Activated naive CD8-positive, alpha-beta T cell treated with anti-CD3 and anti-CD28 coated beads for 36 hours (primary cell): Measurements from ENCODE around the gene RIOK2. TPM values are rescaled to one million over a fixed set of nuclear protein-coding genes. Genes with fewer than 3 reads are reported as not detected.

ENCODE experiments used
- DNase-seq: peaks from one replicate; pipeline ENCODE4 v3.0.0; 2021
- H3K27ac Mint-ChIP-seq: one replicate; pipeline ENCODE4 v1.8.0; 2022; ENCODE audit warnings: mild to moderate bottlenecking, moderate library complexity, mixed read lengths
- H3K27me3 Mint-ChIP-seq: one replicate; pipeline ENCODE4 v1.8.0; 2022; ENCODE audit warnings: mild to moderate bottlenecking, mixed read lengths
- H3K36me3 Mint-ChIP-seq: one replicate; pipeline ENCODE4 v1.8.0; 2021; ENCODE audit warnings: mild to moderate bottlenecking, mixed read lengths
- H3K4me1 Mint-ChIP-seq: one replicate; pipeline ENCODE4 v1.8.0; 2021; ENCODE audit warnings: mixed read lengths
- H3K4me3 Mint-ChIP-seq: one replicate; pipeline ENCODE4 v1.8.0; 2022; ENCODE audit warnings: mild to moderate bottlenecking, moderate library complexity, mixed read lengths
- H3K9me3 Mint-ChIP-seq: one replicate; pipeline ENCODE4 v1.8.0; 2022; ENCODE audit warnings: mixed read lengths
- total RNA-seq, 2 experiments: library from RNA; stranded (reverse); gene quantifications; one replicate each; pipeline ENCODE4 v1.2.3, GENCODE V29; 2021

The RIOK2 gene
- 10 to 100 TPM; 47.6 to 50.1 TPM for total RNA-seq

DNA sequence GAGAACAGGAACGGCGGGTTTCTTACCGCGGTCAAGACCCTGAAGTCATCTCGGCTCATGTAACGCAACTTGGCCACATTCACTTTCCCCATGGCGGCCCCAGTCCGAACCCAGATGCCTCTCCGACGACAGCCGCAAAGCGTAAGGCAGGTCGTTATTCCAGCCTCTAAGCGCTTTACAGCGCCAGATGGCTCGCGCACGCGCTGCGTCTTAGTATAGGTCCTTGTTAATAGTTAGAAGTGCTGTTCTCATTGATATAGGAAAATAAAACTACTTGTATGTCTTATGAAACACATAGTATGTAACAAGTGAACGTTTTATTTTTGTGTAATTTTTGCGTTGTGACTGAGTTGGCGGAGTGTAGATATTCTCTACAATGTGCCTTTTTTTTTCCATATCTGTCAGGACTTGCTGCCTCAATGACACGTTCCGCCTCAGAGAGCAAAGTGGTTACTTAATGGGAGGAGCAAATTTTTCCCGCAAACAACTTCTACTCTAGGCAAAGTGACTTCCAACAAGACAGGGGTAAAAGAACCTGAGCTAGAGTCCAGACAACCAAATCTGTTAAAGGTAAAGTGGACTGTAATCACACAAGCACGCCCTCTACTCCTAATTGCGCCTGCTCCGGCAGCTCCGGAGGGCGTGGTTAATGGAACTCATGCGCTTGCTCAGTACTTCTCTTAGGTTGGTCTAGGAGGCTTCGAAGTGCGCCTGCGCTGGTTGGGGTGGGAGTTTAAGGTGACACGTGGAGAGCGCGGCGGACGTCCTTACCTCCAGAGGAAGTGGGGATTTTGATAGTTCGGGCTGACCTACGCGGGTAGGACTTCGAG lies at the start of gene RIOK2:
RIOK2 (minus strand) TSS at position 148 of the 830 bp plus-strand sequence; CDS start at position 92, 56 bp downstream.
- H3K27me3 Mint-ChIP-seq = no peaks in the 10 kb centered on the region
- peaks cover 33% of the 10 kb centered on the region for H3K36me3 Mint-ChIP-seq
- peaks cover 5% of the 10 kb centered on the region for H3K9me3 Mint-ChIP-seq
- peaks cover 37% of the 10 kb centered on the region for H3K4me1 Mint-ChIP-seq
- peak within 1 kb of the TSS; percentile 95 for H3K4me3 Mint-ChIP-seq
- peak; percentile 92 for DNase-seq
- peak within 1 kb of the TSS; percentile 95 for H3K27ac Mint-ChIP-seq

GRCh38 chr5:97231025-97231636 lies 48.1 kb upstream of the RIOK2 start:
- Mint-ChIP-seq H3K27ac (no peak overlapping the region), H3K27me3 (peaks cover 4% of the 10 kb centered on the region), H3K4me1 (peaks cover 2% of the 10 kb centered on the region), H3K9me3 (peaks cover 9% of the 10 kb centered on the region), H3K4me3 (no peak overlapping the region), H3K36me3 (peaks cover 3% of the 10 kb centered on the region)
- peak; percentile 1 for DNase-seq

- Mint-ChIP-seq H3K4me1 (peaks cover 2% of the 10 kb centered on the region), H3K9me3 (peaks cover 4% of the 10 kb centered on the region), H3K27ac (no peak overlapping the region), H3K4me3 (no peak overlapping the region), H3K36me3 (peaks cover 3% of the 10 kb centered on the region), H3K27me3 (peaks cover 4% of the 10 kb centered on the region)
- DNase-seq = no peak
Measured at GRCh38 chr5:97229688-97230285, 46.7 kb upstream of the RIOK2 start.

DNA sequence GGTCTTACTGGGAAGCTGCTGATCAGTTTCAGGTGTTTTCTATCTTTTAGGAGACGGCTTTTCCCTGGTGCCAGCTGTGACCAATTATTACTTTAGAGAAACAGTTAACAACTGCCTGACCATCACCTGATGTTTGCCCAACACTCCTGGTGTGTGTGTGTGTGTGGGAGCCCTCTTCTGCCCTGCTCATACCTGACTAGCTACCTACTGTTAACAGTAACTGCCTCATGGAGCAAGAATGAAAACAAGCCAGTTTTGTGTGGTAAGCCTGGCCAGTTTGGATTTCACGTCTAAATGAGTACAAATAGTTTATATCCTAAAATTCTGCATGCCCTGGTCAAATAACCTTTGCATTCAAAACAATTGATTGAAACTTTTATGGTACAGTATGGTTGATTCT lies 46.1 kb upstream of the RIOK2 start:
- H3K27ac Mint-ChIP-seq = no peak overlapping the region
- peaks cover under 1% of the 10 kb centered on the region for H3K36me3 Mint-ChIP-seq
- H3K27me3 Mint-ChIP-seq = peaks cover 4% of the 10 kb centered on the region
- H3K9me3 Mint-ChIP-seq = peaks cover under 1% of the 10 kb centered on the region
- peaks cover 2% of the 10 kb centered on the region for H3K4me1 Mint-ChIP-seq
- no peak overlapping the region for H3K4me3 Mint-ChIP-seq
- no peak for DNase-seq

GRCh38 chr5:97225222-97225621 lies 42.2 kb upstream of the RIOK2 start:
- no peak for DNase-seq
- H3K27ac Mint-ChIP-seq = no peak overlapping the region
- H3K9me3 Mint-ChIP-seq = no peaks in the 10 kb centered on the region
- no peaks in the 10 kb centered on the region for H3K4me1 Mint-ChIP-seq
- no peaks in the 10 kb centered on the region for H3K27me3 Mint-ChIP-seq
- H3K4me3 Mint-ChIP-seq = no peak overlapping the region
- H3K36me3 Mint-ChIP-seq = no peaks in the 10 kb centered on the region

DNA sequence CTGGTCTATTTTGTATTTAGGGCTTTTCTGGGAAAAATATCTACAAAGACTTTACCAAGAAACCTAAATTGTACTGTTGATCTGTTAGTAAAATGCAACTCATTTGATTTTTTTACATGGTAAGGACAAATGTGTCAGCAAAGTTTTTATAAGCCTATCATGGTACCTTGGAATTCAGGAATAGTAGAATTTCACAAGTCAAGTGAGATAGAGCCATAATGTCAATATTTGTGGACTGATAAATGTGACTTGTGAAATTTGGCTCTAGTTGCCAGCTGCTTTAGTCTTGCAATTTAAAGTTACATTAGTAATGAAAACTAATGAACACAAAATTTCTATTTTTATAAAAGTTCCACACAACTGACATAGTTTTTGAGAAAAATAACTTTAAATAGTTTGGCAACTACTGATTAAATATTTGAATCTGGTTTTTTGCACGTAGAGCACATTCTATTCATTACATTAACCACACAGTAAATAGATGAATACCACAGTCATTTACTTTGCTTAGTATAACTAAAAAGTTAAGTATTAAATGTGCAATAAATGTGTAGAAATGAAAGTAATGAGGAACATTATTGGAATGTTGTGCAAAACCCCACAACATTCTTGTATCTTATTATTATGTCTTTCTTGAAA lies 41.2 kb upstream of the RIOK2 start:
- no peak overlapping the region for H3K27ac Mint-ChIP-seq
- no peaks in the 10 kb centered on the region for H3K9me3 Mint-ChIP-seq
- H3K4me1 Mint-ChIP-seq = no peaks in the 10 kb centered on the region
- no peak for DNase-seq
- H3K4me3 Mint-ChIP-seq = no peak overlapping the region
- H3K36me3 Mint-ChIP-seq = no peaks in the 10 kb centered on the region
- H3K27me3 Mint-ChIP-seq = no peaks in the 10 kb centered on the region

- no peaks in the 10 kb centered on the region for H3K27me3 Mint-ChIP-seq
- H3K36me3 Mint-ChIP-seq = no peaks in the 10 kb centered on the region
- no peak overlapping the region for H3K27ac Mint-ChIP-seq
- no peaks in the 10 kb centered on the region for H3K4me1 Mint-ChIP-seq
- no peak overlapping the region for H3K4me3 Mint-ChIP-seq
- no peak for DNase-seq
- no peaks in the 10 kb centered on the region for H3K9me3 Mint-ChIP-seq
Measured at GRCh38 chr5:97223596-97223995, 40.5 kb upstream of the RIOK2 start.

DNA sequence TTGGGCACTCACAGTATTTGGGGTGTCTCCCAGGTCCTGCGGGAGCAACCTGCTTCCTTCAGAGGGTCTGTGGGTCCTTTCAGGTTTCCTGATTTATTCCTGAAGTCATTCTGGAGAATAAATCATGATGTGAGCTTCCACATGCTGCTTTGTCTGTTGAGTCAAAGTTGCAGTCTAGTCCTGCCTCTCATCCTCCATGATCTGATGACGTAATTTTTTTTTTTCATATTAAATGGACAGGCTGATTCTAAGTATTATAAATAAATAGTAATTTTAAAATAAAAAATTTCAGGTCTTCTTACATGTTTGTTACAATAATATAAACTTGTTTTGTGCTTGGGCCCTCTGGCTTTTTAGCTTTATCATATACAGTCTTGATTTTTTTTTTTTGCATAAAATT lies 26.3 kb upstream of the RIOK2 start:
- Mint-ChIP-seq H3K4me3 (no peak overlapping the region), H3K27me3 (peaks cover 9% of the 10 kb centered on the region), H3K36me3 (peaks cover 8% of the 10 kb centered on the region), H3K27ac (no peak overlapping the region), H3K4me1 (no peaks in the 10 kb centered on the region), H3K9me3 (peaks cover 10% of the 10 kb centered on the region)
- no peak for DNase-seq

DNA sequence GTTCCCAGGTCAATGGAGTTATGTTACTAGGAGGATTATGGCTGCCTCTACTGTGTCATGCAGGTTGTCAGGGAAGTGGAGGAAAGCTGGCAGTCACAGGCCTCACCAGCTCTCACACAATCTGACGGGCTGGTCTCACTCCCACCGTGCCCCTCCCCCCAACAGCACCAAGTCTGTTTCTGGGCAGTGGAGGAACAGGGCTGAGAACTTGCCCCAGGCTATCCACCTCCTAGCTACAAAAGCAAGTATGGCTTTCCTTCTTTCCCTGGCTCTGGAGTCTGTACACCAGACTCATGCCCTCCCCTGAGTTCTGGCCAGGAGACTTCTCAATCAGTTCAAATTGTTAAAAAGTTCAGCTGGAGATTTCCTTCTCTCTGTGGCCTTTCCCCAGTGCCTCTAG lies 25.7 kb upstream of the RIOK2 start:
- H3K4me1 Mint-ChIP-seq = no peaks in the 10 kb centered on the region
- no peak for DNase-seq
- peaks cover 6% of the 10 kb centered on the region for H3K9me3 Mint-ChIP-seq
- no peak overlapping the region for H3K27ac Mint-ChIP-seq
- no peak overlapping the region for H3K4me3 Mint-ChIP-seq
- H3K36me3 Mint-ChIP-seq = peaks cover 6% of the 10 kb centered on the region
- H3K27me3 Mint-ChIP-seq = peaks cover 9% of the 10 kb centered on the region

DNA sequence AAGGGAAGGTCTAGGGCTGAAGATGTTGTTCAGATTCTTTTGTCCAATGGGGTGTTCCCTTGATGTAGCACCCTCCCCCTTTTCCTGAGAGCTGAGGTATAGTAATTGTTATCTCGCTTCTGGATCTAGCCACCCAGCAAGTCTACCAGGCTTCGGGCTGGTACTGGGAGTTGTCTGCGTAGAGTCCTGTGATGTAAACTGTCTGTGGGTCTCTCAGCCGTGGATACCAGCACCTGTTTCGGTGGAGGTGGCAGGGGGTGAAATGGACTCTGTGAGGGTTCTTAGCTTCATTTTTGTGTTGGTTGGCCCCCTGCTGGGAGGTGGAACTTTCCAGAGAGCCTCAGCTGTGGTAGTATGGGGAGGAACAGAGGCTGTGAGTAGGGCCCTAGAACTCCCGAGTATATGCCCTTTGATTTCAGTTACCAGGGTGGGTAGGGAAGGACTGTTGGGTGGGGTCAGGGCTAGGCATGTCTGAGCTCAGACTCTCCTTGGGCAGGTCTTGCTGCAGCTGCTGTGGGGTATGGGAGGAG lies 25.2 kb upstream of the RIOK2 start:
- Mint-ChIP-seq H3K36me3 (peaks cover 6% of the 10 kb centered on the region), H3K4me3 (no peak overlapping the region), H3K4me1 (no peaks in the 10 kb centered on the region), H3K27me3 (peaks cover 9% of the 10 kb centered on the region), H3K27ac (no peak overlapping the region), H3K9me3 (peaks cover 4% of the 10 kb centered on the region)
- no peak for DNase-seq

DNA sequence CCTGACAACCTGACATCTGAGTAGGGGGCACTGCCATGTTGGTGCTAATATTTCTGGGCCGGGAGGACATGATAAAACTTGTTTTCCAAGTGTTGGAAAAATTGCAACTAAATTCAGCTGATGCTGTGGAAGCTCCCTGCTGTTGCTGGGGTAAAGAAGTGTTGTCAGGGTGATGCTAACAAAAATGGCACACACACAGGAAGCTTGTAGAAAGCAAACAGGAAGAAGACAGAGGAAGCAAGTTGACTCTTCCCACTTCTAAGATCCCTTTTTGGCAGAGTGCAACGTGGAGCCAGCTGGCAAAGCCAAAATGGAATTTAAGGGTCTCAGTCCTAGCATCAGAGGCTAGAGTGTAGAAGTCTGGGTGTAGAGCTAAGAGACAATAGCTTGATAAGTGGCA lies 11.3 kb upstream of the RIOK2 start:
- H3K4me1 Mint-ChIP-seq = no peaks in the 10 kb centered on the region
- H3K9me3 Mint-ChIP-seq = peaks cover 7% of the 10 kb centered on the region
- H3K27ac Mint-ChIP-seq = no peak overlapping the region
- DNase-seq = no peak
- peaks cover 5% of the 10 kb centered on the region for H3K36me3 Mint-ChIP-seq
- H3K27me3 Mint-ChIP-seq = no peaks in the 10 kb centered on the region
- no peak overlapping the region for H3K4me3 Mint-ChIP-seq

DNA sequence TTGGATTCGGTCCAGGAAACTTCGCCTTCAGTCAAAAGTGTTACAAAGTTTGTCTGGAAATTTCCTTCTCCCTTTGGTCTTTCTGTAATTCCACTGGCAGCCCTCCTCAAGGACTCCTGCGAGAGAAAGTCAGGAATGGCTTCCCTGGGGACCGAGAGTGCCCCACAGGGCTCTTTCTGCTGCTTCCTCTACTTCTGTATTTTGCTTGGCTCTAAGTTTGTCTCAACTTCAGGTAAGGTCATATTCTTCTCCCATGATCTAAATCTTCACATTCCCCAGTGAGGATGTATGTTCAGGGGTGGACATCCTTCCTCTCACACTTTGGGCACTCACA lies 10.3 kb upstream of the RIOK2 start:
- peaks cover 5% of the 10 kb centered on the region for H3K36me3 Mint-ChIP-seq
- H3K4me3 Mint-ChIP-seq = no peak overlapping the region
- no peaks in the 10 kb centered on the region for H3K4me1 Mint-ChIP-seq
- H3K27ac Mint-ChIP-seq = no peak overlapping the region
- no peak for DNase-seq
- peaks cover 7% of the 10 kb centered on the region for H3K9me3 Mint-ChIP-seq
- no peaks in the 10 kb centered on the region for H3K27me3 Mint-ChIP-seq

- Mint-ChIP-seq H3K4me1 (no peaks in the 10 kb centered on the region), H3K9me3 (peaks cover 7% of the 10 kb centered on the region), H3K27me3 (no peaks in the 10 kb centered on the region), H3K36me3 (peaks cover 5% of the 10 kb centered on the region), H3K27ac (no peak overlapping the region), H3K4me3 (no peak overlapping the region)
- no peak for DNase-seq
Measured at GRCh38 chr5:97192580-97193354, 9.7 kb upstream of the RIOK2 start.

GRCh38 chr5:97191893-97192292 lies 8.8 kb upstream of the RIOK2 start:
- DNase-seq = no peak
- no peak overlapping the region for H3K27ac Mint-ChIP-seq
- peaks cover 5% of the 10 kb centered on the region for H3K36me3 Mint-ChIP-seq
- H3K4me1 Mint-ChIP-seq = no peaks in the 10 kb centered on the region
- H3K9me3 Mint-ChIP-seq = peaks cover 7% of the 10 kb centered on the region
- H3K27me3 Mint-ChIP-seq = no peaks in the 10 kb centered on the region
- no peak overlapping the region for H3K4me3 Mint-ChIP-seq
